Uterus (tissue), 2 donors: ENCODE results near the gene SH2D4B.

Experiments used
- CTCF ChIP-seq, 4 experiments: fragments of 200-600 bp in 2 of 4; fragments of 450-650 bp in 2 of 4; sonication (generic) in 2 of 4; IDR thresholded peaks; one replicate each; pipeline ENCODE4 v1.5.1; 2016 to 2019; ENCODE audit warnings: antibody characterized with exemption in 4 of 4, mild to moderate bottlenecking in 2 of 4, moderate library complexity in 1 of 4
- POLR2A ChIP-seq, 2 donors: fragments of 450-650 bp; IDR thresholded peaks; one replicate each; pipeline ENCODE4 v1.6.1; 2016; ENCODE audit warnings: antibody characterized with exemption in 2 of 2, mild to moderate bottlenecking in 1 of 2, moderate library complexity in 1 of 2

- TF ChIP-seq CTCF (IDR thresholded peaks at IDR 0.05) (no peak), POLR2A (IDR thresholded peaks at IDR 0.05) (no peak)
Observed at GRCh38 chr10:80583685-80584084, 46.0 kb downstream of the SH2D4B start.
